K562 treated with DMSO at 1 percent for 48 hours (cell line): Measurements from ENCODE around the gene U2AF2. TPM values are rescaled to one million over a fixed set of nuclear protein-coding genes. Genes with fewer than 3 reads are reported as not detected.

ENCODE experiments used
- total RNA-seq: library from RNA; unstranded; fragments of 300-600 nt; gene quantifications from 2 replicates; pipeline ENCODE4 v1.2.3, GENCODE V29; 2022; ENCODE audit warnings: low replicate concordance; ENCODE audit errors: extremely low read depth

Gene U2AF2
- not detected in 2 replicates for total RNA-seq

GRCh38 chr19:55654868-55655647 lies at the start of gene U2AF2:
Gene U2AF2 (plus strand): TSS chr19:55655035. CDS start chr19:55655105, 70 bp downstream.

GRCh38 chr19:55605637-55606470 lies 49.0 kb upstream of the U2AF2 start, which contains the start of gene ZNF865:
Gene ZNF865 (plus strand): TSS chr19:55605647. CDS start chr19:55613619, 7,972 bp downstream.

GRCh38 chr19:55624109-55625003 lies 30.5 kb upstream of the U2AF2 start, which contains the start of gene ZNF784:
Gene ZNF784 (minus strand): TSS chr19:55624566. CDS start chr19:55624561, 5 bp downstream.

GRCh38 chr19:55640577-55641425 lies 14.0 kb upstream of the U2AF2 start, which contains the start of gene ZNF580:
Gene ZNF580 (plus strand): TSS chr19:55641002. CDS start chr19:55642509, 1,507 bp downstream.

GRCh38 chr19:55643003-55643886 lies 11.6 kb upstream of the U2AF2 start, which contains the start of gene ZNF581:
Gene ZNF581 (plus strand): TSS chr19:55643649. CDS start chr19:55644572, 923 bp downstream.

GRCh38 chr19:55647732-55648584 lies 6.9 kb upstream of the U2AF2 start, which contains the start of gene CCDC106:
Gene CCDC106 (plus strand): TSS chr19:55648212. CDS start chr19:55649047, 835 bp downstream.

GRCh38 chr19:55674841-55675660 lies 20.2 kb downstream of the U2AF2 start, which contains the start of gene EPN1:
Gene EPN1 (plus strand): TSS chr19:55675226. CDS start chr19:55678628, 3,402 bp downstream.

Other genes with a start within 250 kb of the U2AF2 start
- 2,967 TPM in 1 of 2 replicates, not detected in the other for gene UBE2S, start 247.2 kb upstream of the U2AF2 start, total RNA-seq
- gene SHISA7, start 211.7 kb upstream of the U2AF2 start, total RNA-seq = not detected in 2 replicates
- not detected in 2 replicates for gene ISOC2, start 193.4 kb upstream of the U2AF2 start, total RNA-seq
- gene C19orf85, start 190.3 kb upstream of the U2AF2 start, total RNA-seq = not detected in 2 replicates
- not detected in 2 replicates for gene ZNF628, start 178.4 kb upstream of the U2AF2 start, total RNA-seq
- not detected in 2 replicates for gene NAT14, start 169.8 kb upstream of the U2AF2 start, total RNA-seq
- not detected in 2 replicates for gene SSC5D, start 166.6 kb upstream of the U2AF2 start, total RNA-seq
- gene SBK2, start 117.9 kb upstream of the U2AF2 start, total RNA-seq = not detected in 2 replicates
- gene SBK3, start 109.5 kb upstream of the U2AF2 start, total RNA-seq = not detected in 2 replicates
- not detected in 2 replicates for gene ZNF579, start 74.2 kb upstream of the U2AF2 start, total RNA-seq
- gene FIZ1, start 55.5 kb upstream of the U2AF2 start, total RNA-seq = not detected in 2 replicates
- not detected in 2 replicates for gene ZNF524, start 54.7 kb upstream of the U2AF2 start, total RNA-seq
- not detected in 2 replicates for gene ZNF865, start 49.4 kb upstream of the U2AF2 start, total RNA-seq
- not detected in 2 replicates for gene ZNF784, start 30.5 kb upstream of the U2AF2 start, total RNA-seq
- not detected in 2 replicates for gene ZNF580, start 14.0 kb upstream of the U2AF2 start, total RNA-seq
- not detected in 2 replicates for gene ZNF581, start 11.4 kb upstream of the U2AF2 start, total RNA-seq
- gene CCDC106, start 6.8 kb upstream of the U2AF2 start, total RNA-seq = not detected in 2 replicates
- gene EPN1, start 20.2 kb downstream of the U2AF2 start, total RNA-seq = not detected in 2 replicates
- gene NLRP9, start 83.4 kb downstream of the U2AF2 start, total RNA-seq = not detected in 2 replicates
- not detected in 2 replicates for gene RFPL4A, start 104.1 kb downstream of the U2AF2 start, total RNA-seq
- not detected in 2 replicates for gene RFPL4AL1, start 114.1 kb downstream of the U2AF2 start, total RNA-seq
- not detected in 2 replicates for gene NLRP11, start 177.0 kb downstream of the U2AF2 start, total RNA-seq
- not detected in 2 replicates for gene NLRP4, start 181.5 kb downstream of the U2AF2 start, total RNA-seq